ENCODE data around the gene SLC5A5. TPM values are rescaled to one million over a fixed set of nuclear protein-coding genes. Genes with fewer than 3 reads are reported as not detected.
"Not testable (repeated sequence)": the region's sequence is repeated elsewhere in the genome, so short reads cannot be mapped to it uniquely, and the experiment has no call there.

The SLC5A5 gene
- total RNA-seq, 4 donors from 2014 or later: not detected

DNA sequence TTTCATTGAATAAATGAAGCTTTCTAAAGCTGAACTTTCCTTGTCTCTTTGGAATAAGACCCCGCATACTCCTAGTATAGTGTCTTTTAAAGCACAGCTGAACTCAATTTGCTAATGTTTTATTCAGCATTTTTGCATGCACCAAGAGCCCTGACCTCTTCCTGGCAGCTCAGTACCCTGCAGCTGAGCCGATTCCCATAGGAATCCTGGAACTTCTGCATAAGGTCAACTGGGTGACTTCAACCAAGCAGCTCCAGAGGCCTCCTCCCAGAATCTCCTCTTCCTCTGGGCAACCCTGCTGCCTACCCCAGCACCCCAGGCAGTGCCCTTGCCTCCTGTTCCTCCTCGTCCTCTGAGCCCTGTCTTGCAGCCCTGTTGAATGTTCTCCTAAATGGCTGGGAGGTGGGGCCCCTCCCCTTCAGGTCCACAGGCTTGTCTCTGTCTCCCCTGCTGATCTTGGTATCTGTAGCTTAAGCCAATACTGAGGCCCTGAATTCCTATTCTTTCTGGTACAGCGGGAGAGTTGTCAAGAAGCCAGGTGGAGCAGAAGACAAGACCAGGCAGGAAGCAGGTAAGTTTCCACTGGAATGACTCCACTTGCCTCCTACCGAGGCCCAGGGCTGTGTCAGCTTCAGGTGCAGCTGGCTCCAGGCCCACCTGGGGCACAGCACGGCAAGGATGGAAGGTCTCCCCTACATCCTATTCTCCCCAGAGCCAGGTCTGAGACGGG is 37.4 kb downstream of the SLC5A5 start:
- no peaks in the 10 kb centered on the region for H3K4me1 ChIP-seq
- H3K27ac ChIP-seq: no peak overlapping the region
- H3K27me3 ChIP-seq: peaks cover 4% of the 10 kb centered on the region
- H3K4me3 ChIP-seq: no peak overlapping the region
- no peak for TF ChIP-seq POLR2AphosphoS5 (IDR thresholded peaks at IDR 0.05)
- no peak for TF ChIP-seq POLR2A (IDR thresholded peaks at IDR 0.05)
- TF ChIP-seq EP300 (IDR thresholded peaks at IDR 0.05): no peak
- TF ChIP-seq CTCF (IDR thresholded peaks at IDR 0.05): no peak
- no peaks in the 10 kb centered on the region for H3K36me3 ChIP-seq
- WGBS: 35% methylated on average over 6 of the region's 7 CpGs
- no peaks in the 10 kb centered on the region for H3K9me3 ChIP-seq
- no peak for DNase-seq (ENCODE audit: low spot score in 2 of 2)

GRCh38 chr19:17910791-17911360 is 39.1 kb downstream of the SLC5A5 start:
- TF ChIP-seq POLR2A (IDR thresholded peaks at IDR 0.05): no peak
- no peak for TF ChIP-seq CTCF (IDR thresholded peaks at IDR 0.05)
- no peak for TF ChIP-seq POLR2AphosphoS5 (IDR thresholded peaks at IDR 0.05)
- no peak for TF ChIP-seq EP300 (IDR thresholded peaks at IDR 0.05)
- DNase-seq (ENCODE audit: low spot score in 2 of 2): no peak
- peaks cover 4% of the 10 kb centered on the region for H3K4me1 ChIP-seq
- no peaks in the 10 kb centered on the region for H3K9me3 ChIP-seq
- H3K36me3 ChIP-seq: no peaks in the 10 kb centered on the region
- H3K27ac ChIP-seq: no peak overlapping the region
- H3K27me3 ChIP-seq: peaks cover 4% of the 10 kb centered on the region
- H3K4me3 ChIP-seq: no peak overlapping the region
- 82% methylated on average over 11 of the region's 11 CpGs for WGBS

GRCh38 chr19:17915940-17916593 is 44.3 kb downstream of the SLC5A5 start:
- peaks cover 7% of the 10 kb centered on the region for H3K27me3 ChIP-seq
- H3K27ac ChIP-seq: no peak overlapping the region
- H3K4me1 ChIP-seq: peaks cover 4% of the 10 kb centered on the region
- 62% methylated on average over 6 of the region's 6 CpGs for WGBS
- H3K9me3 ChIP-seq: no peaks in the 10 kb centered on the region
- no peak overlapping the region for H3K4me3 ChIP-seq
- TF ChIP-seq POLR2AphosphoS5 (IDR thresholded peaks at IDR 0.05) (no peak), EP300 (IDR thresholded peaks at IDR 0.05) (no peak), POLR2A (IDR thresholded peaks at IDR 0.05) (no peak), CTCF (IDR thresholded peaks at IDR 0.05) (no peak)
- no peak for DNase-seq (ENCODE audit: low spot score in 2 of 2)
- H3K36me3 ChIP-seq: no peaks in the 10 kb centered on the region

- H3K9me3 ChIP-seq; DNase-seq (ENCODE audit: low spot score in 2 of 2); H3K36me3 ChIP-seq; H3K27me3 ChIP-seq; H3K4me3 ChIP-seq; H3K4me1 ChIP-seq; H3K27ac ChIP-seq: not testable (repeated sequence)
- WGBS: 100% methylated on average over 6 of the region's 30 CpGs
Observed at GRCh38 chr19:17918151-17918550, 46.4 kb downstream of the SLC5A5 start.

DNA sequence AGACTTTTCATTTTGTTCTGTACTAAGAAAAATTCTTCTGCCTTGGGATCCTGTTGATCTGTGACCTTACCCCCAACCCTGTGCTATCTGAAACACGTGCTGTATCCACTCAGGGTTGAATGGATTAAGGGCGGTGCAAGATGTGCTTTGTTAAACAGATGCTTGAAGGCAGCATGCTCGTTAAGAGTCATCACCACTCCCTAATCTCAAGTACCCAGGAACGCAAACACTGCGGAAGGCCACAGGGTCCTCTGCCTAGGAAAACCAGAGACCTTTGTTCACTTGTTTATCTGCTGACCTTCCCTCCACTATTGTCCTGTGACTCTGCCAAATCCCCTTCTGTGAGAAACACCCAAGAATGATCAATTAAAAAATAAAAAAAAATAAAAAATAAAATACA is 47.4 kb downstream of the SLC5A5 start:
- not testable (repeated sequence) for H3K4me3 ChIP-seq; H3K36me3 ChIP-seq; H3K4me1 ChIP-seq; H3K27me3 ChIP-seq; H3K9me3 ChIP-seq; DNase-seq (ENCODE audit: low spot score in 2 of 2); H3K27ac ChIP-seq
- WGBS: 62% methylated on average over 3 of the region's 5 CpGs

DNA sequence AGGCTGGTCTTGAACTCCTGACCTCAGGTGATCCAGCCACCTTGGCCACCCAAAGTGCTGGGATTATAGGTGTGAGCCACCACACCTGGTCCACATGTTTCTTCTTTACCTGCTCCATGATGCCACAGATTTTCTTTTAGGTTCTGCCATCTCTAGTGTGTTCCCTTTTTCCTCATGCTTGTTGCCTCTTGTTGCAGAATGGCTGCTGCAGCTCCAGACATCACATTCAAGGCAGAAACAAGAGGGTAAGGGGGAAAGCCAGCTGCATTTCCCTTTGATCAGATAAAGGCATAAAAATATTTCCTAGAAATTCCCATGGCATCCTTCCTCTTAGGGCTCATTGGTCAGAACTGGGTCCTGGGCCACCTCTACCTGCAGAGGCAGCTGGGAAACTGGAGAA is 48.8 kb downstream of the SLC5A5 start:
- H3K36me3 ChIP-seq: no peaks in the 10 kb centered on the region
- no peak overlapping the region for H3K27ac ChIP-seq
- H3K9me3 ChIP-seq: no peaks in the 10 kb centered on the region
- H3K4me1 ChIP-seq: peaks cover 3% of the 10 kb centered on the region
- H3K27me3 ChIP-seq: peaks cover 4% of the 10 kb centered on the region
- H3K4me3 ChIP-seq: no peak overlapping the region
- DNase-seq (ENCODE audit: low spot score in 2 of 2): no peak
- TF ChIP-seq POLR2A (IDR thresholded peaks at IDR 0.05) (no peak), POLR2AphosphoS5 (IDR thresholded peaks at IDR 0.05) (no peak)

All from suprapubic skin (tissue), 4 donors.